Right lobe of liver (tissue), 6 donors: ENCODE measurements around the gene RNF150. TPM values are rescaled to one million over a fixed set of nuclear protein-coding genes. Genes with fewer than 3 reads are reported as not detected.

ENCODE experiments used
- ATAC-seq, 4 donors: fragments of 200-7000 bp; cut with Tn5 transposase; one replicate each; pipeline ENCODE4 v1.9.1; 2020; ENCODE audit warnings: mild to moderate bottlenecking in 4 of 4, moderate library complexity in 4 of 4
- DNase-seq, 3 donors: peaks; one replicate each; pipeline ENCODE4 v3.0.0-alpha.2; 2020
- H3K27ac ChIP-seq, 3 donors: fragments of 200-600 bp; one replicate each; pipeline ENCODE4 v1.8.0; 2022
- H3K27me3 ChIP-seq, 2 donors: fragments of 200-600 bp; one replicate each; pipeline ENCODE4 v1.8.0; 2022
- H3K36me3 ChIP-seq, 4 donors: fragments of 200-600 bp; sonication (generic) in 1 of 4; one replicate each; pipeline versions ENCODE4 v1.5.1 to v1.8.0; 2017 to 2022; ENCODE audit warnings: control low read depth in 1 of 4
- H3K4me1 ChIP-seq, 4 donors: fragments of 200-600 bp; sonication (generic) in 1 of 4; one replicate each; pipeline versions ENCODE4 v1.5.1 to v1.8.0; 2017 to 2022; ENCODE audit warnings: control low read depth in 1 of 4
- H3K4me3 ChIP-seq, 3 donors: fragments of 200-600 bp; one replicate each; pipeline ENCODE4 v1.8.0; 2022
- H3K9me3 ChIP-seq, 4 donors: fragments of 200-600 bp; sonication (generic) in 1 of 4; one replicate each; pipeline versions ENCODE4 v1.5.1 to v1.8.0; 2017 to 2022; ENCODE audit warnings: control low read depth in 1 of 4
- POLR2A ChIP-seq: fragments of 450-650 bp; IDR thresholded peaks from one replicate; pipeline ENCODE4 v1.6.1; 2017; ENCODE audit warnings: antibody characterized with exemption, mild to moderate bottlenecking
- WGBS: methylation state at CpG from one replicate; pipeline ENCODE4 v1.1.6; 2018; ENCODE audit warnings: low coverage, low lambda C conversion rate; ENCODE audit not compliant: insufficient coverage; ENCODE audit errors: missing lambda C conversion rate; 5-methylcytosine and 5-hydroxymethylcytosine counted together
- intact Hi-C, 2 donors: fragments of 100-400 bp; cut with DNase I; formaldehyde crosslinking; loops; one replicate each; pipeline versions ENCODE4 v1.11.2 to v1.14.1; 2022
- total RNA-seq, 6 experiments: library from RNA; depleted of rRNA in 2 of 6; stranded (reverse); fragments of >200 nt in 2 of 6; fragmentation: NEBNext Ultra II Directional in 3 of 6; extraction: Animal tissue kit (Norgen Biotek cat#: 25700) in 3 of 6; gene quantifications; one replicate each; pipeline versions ENCODE4 v1.1.0 to v1.2.4, GENCODE V29; 2016 to 2023
- TF ChIP-seq, protein P1 (sequence below), 4 donors: fragments of 200-600 bp in 3 of 4; fragments of 450-650 bp in 1 of 4; IDR thresholded peaks; one replicate each; pipeline versions ENCODE4 v1.5.1 to v1.8.0; 2016 to 2022; ENCODE audit warnings: antibody characterized with exemption in 4 of 4, mild to moderate bottlenecking in 2 of 4
- donor health status: DM: no; HTN: yes; CAD: no.
- donor health status: DM: no; HTN: no; CAD: no.
- donor health status: DM: no; HTN: no; CAD: no.
- donor health status: DM: no; HTN: yes; CAD: no.
- donor health status: DM: no; HTN: yes; CAD: no.

RNF150 gene
- total RNA-seq, 6 experiments from 2014 or later: 1.2 to 1.8 (median 1.5) TPM

DNA sequence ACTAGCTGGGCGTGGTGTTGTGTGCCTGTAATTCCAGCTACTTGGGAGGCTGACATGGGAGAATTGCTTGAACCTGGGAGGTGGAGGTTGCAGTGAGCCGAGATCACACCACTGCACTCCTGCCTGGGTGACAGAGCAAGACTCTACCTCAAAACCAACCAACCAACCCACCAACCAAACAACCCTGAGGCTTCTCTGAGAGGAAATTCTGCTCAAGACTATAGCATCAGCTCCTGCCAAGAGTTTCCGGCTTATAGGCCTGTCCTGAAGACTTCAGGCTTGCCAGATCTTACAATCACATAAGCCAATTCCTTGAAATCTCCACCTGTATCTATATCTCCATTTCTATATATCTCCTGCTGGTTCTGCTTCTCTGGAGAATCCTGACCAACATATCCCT, 203.3 kb downstream of the RNF150 start:
- intact Hi-C loops: no loop called here
- DNase-seq (no peak), ATAC-seq (no peak)
- H3K9me3 ChIP-seq: no peaks in the 10 kb centered on the region
- no peaks in the 10 kb centered on the region for H3K27me3 ChIP-seq
- TF ChIP-seq, protein P1, sequence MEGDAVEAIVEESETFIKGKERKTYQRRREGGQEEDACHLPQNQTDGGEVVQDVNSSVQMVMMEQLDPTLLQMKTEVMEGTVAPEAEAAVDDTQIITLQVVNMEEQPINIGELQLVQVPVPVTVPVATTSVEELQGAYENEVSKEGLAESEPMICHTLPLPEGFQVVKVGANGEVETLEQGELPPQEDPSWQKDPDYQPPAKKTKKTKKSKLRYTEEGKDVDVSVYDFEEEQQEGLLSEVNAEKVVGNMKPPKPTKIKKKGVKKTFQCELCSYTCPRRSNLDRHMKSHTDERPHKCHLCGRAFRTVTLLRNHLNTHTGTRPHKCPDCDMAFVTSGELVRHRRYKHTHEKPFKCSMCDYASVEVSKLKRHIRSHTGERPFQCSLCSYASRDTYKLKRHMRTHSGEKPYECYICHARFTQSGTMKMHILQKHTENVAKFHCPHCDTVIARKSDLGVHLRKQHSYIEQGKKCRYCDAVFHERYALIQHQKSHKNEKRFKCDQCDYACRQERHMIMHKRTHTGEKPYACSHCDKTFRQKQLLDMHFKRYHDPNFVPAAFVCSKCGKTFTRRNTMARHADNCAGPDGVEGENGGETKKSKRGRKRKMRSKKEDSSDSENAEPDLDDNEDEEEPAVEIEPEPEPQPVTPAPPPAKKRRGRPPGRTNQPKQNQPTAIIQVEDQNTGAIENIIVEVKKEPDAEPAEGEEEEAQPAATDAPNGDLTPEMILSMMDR (IDR thresholded peaks at IDR 0.05): no peak
- TF ChIP-seq POLR2A: no peak
- no peaks in the 10 kb centered on the region for H3K4me1 ChIP-seq
- WGBS: 61% methylated on average over 2 of the region's 3 CpGs
- no peaks in the 10 kb centered on the region for H3K36me3 ChIP-seq
- H3K4me3 ChIP-seq: no peak overlapping the region
- H3K27ac ChIP-seq: no peak overlapping the region

DNA sequence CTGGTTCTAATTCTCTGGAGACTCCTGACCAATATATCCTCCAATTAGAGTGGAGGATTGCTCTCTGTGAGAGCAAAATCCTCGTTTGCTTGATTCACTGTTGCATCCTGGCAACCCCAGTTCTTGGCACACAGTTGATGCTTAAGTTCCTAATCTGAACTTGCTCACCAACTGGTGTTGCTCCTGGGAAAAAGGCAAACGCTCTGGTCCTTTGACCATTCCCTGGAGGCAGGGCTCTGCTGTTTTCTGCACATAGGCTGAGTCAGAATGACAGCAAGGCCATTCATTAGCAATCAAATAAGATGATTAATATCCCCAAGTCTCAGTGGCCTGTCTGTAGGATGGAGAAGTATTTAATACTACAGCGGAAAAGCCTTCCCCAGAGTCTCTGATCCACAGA, 204.4 kb downstream of the RNF150 start:
- H3K9me3 ChIP-seq: no peaks in the 10 kb centered on the region
- H3K27me3 ChIP-seq: no peaks in the 10 kb centered on the region
- no peak overlapping the region for H3K4me3 ChIP-seq
- H3K27ac ChIP-seq: no peak overlapping the region
- no peak for TF ChIP-seq POLR2A
- TF ChIP-seq, protein P1 (IDR thresholded peaks at IDR 0.05): no peak
- H3K36me3 ChIP-seq: no peaks in the 10 kb centered on the region
- no peak for ATAC-seq
- H3K4me1 ChIP-seq: no peaks in the 10 kb centered on the region
- 36% methylated on average over 3 of the region's 3 CpGs for WGBS
- no peak for DNase-seq
- intact Hi-C loops: no loop called here

DNA sequence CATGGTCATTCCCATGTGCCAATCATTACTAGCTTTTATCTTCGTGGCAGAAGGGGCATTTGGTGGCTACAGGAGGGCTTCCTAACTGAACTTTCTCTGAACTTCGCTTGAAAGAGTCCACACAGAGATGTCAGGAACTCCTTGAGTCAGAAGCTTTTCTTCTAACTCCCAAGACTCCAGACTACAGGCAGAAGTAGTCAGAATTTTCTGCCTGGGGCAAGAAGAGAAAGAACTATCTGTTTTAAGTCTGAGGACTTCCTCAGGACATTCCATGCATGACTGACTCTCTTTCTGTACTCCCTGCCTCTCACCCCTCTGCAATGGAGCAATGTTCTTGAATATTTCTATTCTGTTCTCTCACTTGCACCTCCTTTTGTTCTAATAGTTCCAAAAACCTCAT, 206.6 kb downstream of the RNF150 start:
- H3K4me3 ChIP-seq: no peak overlapping the region
- no peaks in the 10 kb centered on the region for H3K27me3 ChIP-seq
- H3K9me3 ChIP-seq: no peaks in the 10 kb centered on the region
- intact Hi-C loops: no loop called here
- no peak for TF ChIP-seq POLR2A
- TF ChIP-seq, protein P1 (IDR thresholded peaks at IDR 0.05): no peak
- H3K27ac ChIP-seq: no peak overlapping the region
- 33% methylated on average over 2 of the region's 2 CpGs for WGBS
- DNase-seq: no peak
- H3K36me3 ChIP-seq: no peaks in the 10 kb centered on the region
- no peak for ATAC-seq
- H3K4me1 ChIP-seq: no peaks in the 10 kb centered on the region

DNA sequence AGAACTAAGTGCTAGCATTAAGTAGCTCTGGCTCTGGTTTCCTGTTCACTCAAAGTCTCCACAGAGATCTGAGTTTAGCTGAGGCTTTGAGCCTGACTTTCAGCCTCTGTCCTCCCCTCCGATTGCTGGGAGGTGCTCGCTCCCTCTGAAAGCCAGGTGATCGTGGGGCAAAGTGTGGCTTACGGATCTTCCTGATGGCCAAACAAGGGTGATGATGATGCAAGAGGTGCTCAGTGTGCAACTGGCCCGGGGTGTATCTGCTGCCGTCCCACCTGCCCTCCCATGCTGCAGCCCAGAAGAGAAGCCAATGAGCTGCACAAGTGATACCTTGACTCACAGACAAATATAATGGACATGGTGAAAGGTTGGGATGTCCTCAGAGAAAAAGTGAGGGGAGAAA, 207.9 kb downstream of the RNF150 start:
- intact Hi-C loops: no loop called here
- ATAC-seq: no peak
- H3K27ac ChIP-seq: no peak overlapping the region
- 36% methylated on average over 5 of the region's 6 CpGs for WGBS
- no peak for DNase-seq
- no peaks in the 10 kb centered on the region for H3K36me3 ChIP-seq
- no peaks in the 10 kb centered on the region for H3K9me3 ChIP-seq
- no peak overlapping the region for H3K4me3 ChIP-seq
- TF ChIP-seq, protein P1 (IDR thresholded peaks at IDR 0.05): no peak
- TF ChIP-seq POLR2A: no peak
- no peaks in the 10 kb centered on the region for H3K27me3 ChIP-seq
- H3K4me1 ChIP-seq: no peaks in the 10 kb centered on the region

DNA sequence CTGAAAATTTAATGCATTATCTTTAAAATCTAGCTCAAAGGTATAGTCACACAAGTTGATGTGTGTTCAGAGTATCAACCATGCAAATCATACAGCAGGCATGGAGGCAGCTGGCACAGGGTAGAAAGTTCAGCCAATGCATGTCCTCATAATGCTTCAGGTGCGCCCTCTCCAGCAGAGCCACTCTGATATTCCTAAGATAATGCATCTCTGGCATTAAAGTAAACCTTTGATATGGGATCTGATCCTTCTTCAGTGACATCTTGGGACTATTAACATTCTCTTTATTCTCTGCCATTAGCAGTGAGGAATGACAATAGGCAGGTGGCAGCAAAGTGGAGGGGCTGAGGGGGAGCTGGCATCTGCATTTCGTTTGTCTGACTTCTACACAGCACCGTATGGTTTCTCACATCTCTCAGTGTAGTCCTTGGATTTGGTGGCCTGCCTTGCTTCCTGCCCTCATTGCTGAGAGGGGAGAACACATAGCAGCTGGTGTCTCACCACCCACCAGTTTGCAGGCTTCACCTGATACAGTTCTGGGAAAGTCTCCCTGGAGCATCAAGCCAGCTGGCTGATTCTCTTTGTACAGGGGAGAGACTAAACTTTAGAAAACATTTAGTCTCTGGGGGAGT, 208.4 kb downstream of the RNF150 start:
- Histone ChIP-seq H3K36me3 (no peaks in the 10 kb centered on the region), H3K9me3 (no peaks in the 10 kb centered on the region), H3K27ac (no peak overlapping the region), H3K4me3 (no peak overlapping the region), H3K4me1 (no peaks in the 10 kb centered on the region), H3K27me3 (no peaks in the 10 kb centered on the region)
- no peak for DNase-seq
- intact Hi-C loops: no loop called here
- TF ChIP-seq, protein P1 (IDR thresholded peaks at IDR 0.05): no peak
- TF ChIP-seq POLR2A: no peak
- 65% methylated on average over 3 of the region's 3 CpGs for WGBS
- ATAC-seq: no peak
